Measurements from ENCODE around the gene GSX1. TPM values are rescaled to one million over a fixed set of nuclear protein-coding genes. Genes with fewer than 3 reads are reported as not detected.
"Not testable (repeated sequence)": the region's sequence is repeated elsewhere in the genome, so short reads cannot be mapped to it uniquely, and the experiment has no call there.

Gene GSX1
- polyA plus RNA-seq, 1 donor, result not detected

DNA sequence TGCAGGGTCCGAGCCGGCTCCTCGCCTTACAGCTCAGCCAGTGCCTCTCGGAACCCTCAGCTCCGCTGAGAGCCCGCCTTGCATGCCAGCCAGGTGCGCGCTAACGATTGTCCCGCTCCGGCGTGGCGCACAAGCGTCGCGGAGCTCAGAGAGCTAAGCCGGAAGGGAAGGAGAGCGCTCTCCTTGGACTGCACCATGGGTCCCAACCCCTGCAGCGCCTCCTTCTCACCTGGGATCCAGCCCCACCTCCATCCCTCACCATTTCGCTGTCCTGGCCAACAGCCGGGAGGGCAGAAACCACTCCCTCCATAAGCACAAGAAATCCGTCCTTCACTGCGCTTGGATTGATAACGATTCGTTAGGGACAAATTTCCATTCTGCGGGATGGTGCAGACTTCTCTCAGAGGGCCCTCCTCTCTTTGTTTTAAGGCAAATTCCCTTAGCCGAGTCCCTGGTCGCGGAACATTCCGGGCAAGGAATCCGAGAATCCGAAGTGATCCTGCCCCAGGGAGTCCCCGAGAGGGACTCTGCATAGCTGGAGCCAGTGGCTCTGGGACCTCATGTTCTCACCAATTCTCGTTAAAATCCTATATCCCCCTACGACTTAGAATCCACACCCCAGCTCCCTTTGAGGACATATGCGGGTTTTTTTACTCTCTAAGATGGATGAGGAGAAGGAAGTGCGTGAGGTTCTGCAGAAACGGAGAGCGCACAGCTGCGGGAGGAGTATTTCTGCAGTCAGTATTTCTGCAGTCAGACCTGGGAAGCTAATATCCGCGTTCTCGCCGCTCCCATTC, 2.8 kb downstream of the GSX1 start:
- DNase-seq, result no peak

DNA sequence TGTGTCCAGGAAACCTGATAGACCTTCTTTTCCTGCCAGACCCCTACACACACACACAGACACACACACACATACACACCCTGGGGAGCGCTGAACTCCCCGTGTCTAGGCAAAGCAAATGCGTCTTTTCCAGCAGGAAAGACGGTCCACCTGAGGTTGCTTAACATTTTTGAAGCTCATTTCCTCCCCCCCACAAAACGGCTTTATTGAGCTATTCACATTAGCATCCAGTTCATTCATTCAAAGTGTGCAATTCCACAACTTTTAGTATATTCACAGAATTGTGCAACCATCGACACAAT, 3.4 kb downstream of the GSX1 start:
- no peak for DNase-seq

- no peak for DNase-seq
Observed at GRCh38 chr13:27796544-27797227, 4.4 kb downstream of the GSX1 start.

DNA sequence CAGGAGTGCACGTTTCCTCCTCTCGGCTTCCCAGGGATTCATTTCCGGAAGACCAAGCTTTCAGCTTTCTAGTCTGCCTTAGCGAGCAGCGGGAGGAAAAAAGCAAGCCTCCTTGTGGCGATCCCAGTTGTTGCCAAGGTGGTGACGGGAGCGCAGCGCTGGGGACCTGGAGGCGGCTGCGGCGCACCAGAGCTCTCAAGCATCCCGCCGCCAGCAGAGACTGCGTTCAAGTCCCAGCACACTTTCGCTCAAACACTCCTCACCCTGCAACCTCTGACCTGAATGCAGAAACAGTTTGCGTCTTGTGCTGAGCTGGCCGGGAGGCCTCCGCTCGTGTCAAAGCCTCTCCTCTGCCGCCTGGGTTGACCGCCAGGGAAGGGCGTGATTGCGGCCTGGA, 4.9 kb downstream of the GSX1 start:
- no peak for DNase-seq

DNA sequence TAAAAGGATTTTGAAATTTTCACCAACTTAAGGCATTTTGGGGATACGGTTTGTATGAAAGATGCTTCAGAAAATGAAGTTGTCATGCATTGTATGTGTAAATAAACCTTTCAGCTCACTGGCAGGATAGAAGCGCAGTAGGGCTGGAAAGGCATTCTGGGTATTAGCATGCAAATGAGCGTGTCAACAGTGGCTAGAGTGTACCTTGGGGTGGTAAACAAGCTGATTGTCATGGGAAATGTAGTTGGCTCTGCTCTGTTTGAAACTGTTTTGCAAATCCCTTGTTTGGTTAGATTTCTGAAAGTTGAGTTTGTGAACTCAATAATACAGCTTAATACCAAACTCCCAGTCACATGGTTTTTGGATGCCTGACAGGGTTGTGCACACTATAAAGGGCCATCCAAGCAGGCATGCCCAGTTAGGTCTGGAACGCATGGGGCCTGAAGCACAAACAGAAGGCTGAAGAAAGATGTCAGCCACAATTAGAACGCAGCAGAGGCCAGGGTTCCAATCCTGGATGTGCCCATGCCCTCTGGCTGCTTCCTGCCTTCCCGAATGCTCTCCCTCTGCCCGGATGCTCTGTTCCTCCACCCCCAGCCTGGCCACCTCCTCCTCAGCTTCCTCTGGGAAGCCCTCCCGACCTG, 14.6 kb downstream of the GSX1 start:
- DNase-seq, result no peak

GRCh38 chr13:27808851-27809550, 16.7 kb downstream of the GSX1 start:
- no peak for DNase-seq

DNA sequence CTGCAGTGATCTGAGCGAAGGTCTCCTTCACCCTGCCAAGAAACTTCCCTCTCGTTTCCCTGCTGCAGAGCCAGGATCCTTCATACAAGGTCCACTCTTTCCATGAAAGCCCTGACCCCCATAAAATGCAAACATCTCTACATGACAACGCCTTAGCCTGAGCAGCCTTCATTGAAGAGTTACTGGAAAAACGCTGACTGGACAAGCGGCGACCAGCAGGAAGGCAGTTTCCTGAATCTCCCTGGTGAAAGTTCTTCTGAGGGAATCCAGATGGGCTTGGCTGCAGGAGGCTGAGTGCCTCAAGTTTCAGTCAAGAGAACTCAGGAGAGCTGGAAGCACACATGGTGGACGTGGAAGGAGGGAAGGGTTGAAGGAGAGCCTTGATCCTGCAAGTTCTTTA, 17.7 kb downstream of the GSX1 start:
- DNase-seq, result no peak

- DNase-seq, result no peak
Observed at GRCh38 chr13:27810461-27810860, 18.2 kb downstream of the GSX1 start.

- DNase-seq, result no peak
Observed at GRCh38 chr13:27813826-27814225, 21.5 kb downstream of the GSX1 start.

DNA sequence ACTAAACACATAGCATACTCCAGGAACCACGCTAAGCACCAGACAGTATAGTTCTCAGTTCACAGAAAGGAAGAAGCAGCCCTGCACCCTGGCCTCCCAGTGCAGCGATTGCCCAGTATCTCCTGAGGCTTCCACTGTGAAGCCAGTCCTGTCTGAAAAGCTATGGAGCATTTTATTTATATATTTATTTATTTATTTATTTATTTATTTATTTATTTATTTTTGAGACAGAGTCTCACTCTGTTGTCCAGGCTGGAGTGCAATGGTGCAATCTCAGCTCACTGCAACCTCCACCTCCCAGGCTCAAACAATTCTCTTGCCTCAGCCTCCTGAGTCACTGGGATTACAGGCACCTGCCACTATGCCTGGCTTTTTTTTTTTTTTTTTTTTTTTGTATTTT, 25.5 kb downstream of the GSX1 start:
- DNase-seq, result not testable (repeated sequence)

DNA sequence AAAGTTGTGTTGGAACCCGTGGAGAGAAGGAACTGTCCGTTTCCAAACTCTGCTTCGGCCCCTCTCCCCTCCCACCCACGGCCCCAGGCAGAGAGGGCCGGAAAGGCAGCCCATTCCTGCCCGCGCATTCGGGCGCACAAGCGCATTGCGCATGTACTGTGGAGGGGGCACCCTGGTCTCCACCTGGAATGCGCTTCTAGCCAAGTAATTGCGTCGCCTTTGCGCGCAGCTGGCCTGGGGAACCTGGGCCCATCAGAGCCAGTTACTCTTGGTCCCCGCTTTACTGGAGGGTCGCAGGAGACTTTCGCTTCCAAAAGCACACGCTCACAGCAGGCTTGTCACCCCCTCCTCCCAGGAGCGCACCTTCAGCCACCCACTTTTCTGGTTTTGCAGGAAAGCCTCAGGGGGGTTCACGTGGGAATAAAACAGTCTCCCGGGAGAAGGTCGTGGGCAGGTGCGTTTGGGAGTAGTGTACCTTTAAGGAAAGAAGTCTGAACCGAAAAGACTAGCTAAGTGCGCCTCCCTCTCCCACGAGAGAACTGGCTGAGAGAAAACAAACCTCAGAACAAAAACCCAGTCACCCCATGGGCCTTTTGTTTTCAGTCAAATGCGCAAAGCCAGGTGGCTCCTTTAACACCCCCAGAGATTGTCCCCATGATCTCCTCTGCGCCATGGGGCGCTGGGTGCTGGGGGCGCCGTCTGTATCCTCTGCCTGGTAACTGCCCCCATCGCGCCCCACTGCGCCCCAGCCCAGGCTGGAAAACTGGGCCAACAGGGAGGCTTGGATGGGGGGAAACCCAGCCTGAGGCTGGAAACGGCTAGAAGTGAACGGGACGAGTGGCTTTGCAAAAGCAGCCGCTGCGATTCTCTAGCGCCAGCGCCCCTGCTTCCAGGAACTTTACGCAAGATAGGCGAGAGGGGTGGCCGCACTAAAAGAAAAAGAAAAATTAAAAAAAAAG, 28.5 kb downstream of the GSX1 start:
- DNase-seq, result no peak

DNA sequence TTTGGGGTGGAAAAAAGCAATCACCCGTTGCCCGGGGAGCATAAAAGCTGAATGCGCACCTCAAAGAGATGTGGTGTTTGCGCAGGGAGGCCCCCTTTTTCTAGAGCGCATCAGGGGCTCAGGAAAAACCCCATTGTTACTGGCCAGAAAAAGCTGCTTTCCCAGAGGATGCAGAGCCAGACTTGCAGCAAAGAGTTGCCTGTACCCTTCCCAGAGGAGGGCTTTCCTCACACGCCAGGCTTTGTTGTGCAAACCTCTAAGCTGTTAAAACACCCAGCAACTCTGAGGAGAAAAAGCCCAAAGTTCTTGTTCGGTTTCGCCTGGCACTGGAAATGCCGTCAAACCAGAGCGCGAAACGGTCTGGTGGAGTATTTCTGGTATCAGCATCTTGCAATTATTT, 29.3 kb downstream of the GSX1 start:
- no peak for DNase-seq

DNA sequence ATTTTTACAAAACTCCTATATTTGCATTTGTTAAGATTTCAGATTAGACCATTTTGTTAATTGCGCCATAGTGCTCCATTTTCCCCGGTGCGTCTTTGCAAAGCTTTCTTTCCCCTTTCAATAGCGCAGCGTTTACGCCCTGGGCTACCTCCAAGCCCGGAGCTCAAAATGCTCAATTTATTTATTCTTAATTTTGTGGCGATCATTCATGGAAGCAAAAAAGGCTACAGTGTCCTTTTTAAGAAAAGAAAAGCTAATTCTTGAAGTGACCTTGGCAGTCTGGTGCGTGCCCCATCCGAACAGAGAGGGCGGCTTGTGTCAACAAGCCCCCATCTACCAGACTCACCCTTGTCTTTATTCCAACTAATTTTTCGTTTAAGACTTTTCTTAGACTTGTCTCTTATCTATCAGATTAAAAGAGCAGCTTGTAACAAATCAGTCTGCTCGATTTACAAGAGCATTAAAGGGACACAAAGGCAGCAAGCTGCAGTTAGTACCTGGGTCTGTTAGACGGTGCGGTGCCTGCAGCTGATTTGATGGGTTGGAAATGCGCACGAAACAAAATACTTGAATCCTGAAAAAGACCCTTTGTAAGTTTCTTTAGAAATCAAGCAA, 30.1 kb downstream of the GSX1 start:
- DNase-seq, result no peak

GRCh38 chr13:27822873-27823311, 30.6 kb downstream of the GSX1 start:
- DNase-seq, result no peak

GRCh38 chr13:27824121-27824520, 31.8 kb downstream of the GSX1 start:
- no peak for DNase-seq

DNA sequence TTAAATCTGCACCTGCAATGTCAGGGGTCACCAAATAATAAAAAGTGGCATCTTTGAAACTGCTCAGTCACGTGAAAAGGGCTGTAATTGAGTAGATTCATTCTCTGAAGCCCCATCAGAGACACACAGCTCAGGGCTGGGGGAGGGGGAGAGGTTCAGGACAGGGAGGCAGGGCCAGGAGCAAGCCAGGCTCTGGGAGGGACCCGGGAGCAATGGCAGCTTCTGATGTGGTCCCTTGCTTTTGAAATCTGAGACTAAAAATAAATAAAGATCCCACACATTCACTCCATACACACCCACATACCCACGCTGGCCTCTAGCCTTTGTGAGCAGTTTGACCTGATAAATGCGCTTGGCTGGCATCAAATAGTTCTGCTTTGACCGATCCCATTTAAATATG, 32.8 kb downstream of the GSX1 start:
- DNase-seq, result no peak

GRCh38 chr13:27826379-27827353, 34.4 kb downstream of the GSX1 start:
- peak; percentile 76 for DNase-seq

DNA sequence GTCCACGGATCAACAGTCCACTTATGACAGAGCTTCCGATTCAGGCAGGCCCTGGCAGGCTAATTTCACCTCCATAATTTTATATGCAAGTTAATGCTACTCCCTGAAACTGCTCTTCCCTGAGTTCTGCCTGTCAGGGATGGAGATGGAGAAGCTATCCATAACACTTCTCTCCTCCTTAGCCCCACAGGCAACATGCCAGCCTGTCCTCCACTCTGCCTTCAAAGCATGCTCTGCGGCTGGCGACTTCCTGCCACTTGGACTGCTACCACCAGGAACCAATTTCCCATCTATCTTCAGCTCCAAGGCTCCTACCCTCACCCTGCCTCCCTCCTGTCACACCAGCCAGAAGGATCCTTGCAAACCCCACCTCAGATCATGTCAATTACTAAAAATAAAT, 35.4 kb downstream of the GSX1 start:
- DNase-seq, result no peak

DNA sequence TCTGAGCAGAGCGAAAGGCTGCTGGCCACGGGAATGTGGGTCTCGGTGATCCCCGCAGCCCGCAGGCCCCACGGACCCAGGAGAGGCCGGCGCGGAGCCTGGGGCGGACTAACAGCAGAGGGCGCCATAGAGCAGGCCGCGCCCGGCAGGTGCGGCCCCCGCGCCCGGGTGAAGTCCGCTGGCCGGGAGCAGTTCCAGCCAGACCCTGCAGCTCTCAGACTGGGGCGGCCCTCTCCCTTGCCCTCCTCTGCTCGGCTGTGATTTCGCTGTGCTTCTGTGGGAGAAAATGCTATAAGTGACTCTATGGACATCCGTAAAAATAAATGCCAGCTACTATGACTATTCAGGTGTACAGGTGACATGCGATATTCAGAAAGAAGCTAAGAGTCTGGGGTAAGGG, 37.7 kb downstream of the GSX1 start:
- DNase-seq, result peak; percentile 36

DNA sequence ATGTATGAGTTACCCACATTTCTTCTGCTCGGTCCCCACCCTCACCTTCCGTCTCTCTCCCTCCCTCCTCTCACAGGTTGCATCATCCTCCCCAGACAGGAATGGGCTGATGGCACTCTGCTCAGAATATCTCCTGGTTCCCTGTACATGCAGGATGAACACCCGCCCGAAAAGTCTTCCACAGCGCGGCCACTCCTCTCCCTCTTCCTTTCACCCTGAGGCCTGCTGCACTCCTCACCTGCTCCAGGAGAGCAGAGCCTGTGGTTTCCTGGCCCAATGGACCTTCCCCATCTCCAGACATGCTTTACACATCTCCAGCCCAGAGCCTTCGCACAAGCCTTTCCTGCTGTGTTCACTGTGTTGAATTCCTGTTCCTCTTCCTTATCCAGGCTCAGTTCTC, 40.9 kb downstream of the GSX1 start:
- DNase-seq, result no peak

All from hindlimb muscle (tissue), 1 donor.